ACC112 (cell line): ENCODE results near the gene CSE1L.
"Not testable (repeated sequence)": the region's sequence is repeated elsewhere in the genome, so short reads cannot be mapped to it uniquely, and the experiment has no call there.

ENCODE experiments used
- H2AFZ ChIP-seq: fragments of 200-600 bp; sonication (generic); one replicate; pipeline ENCODE4 v1.6.0; 2017; ENCODE audit warnings: antibody characterized with exemption, low read length; ENCODE audit not compliant: unreplicated experiment
- H3K27ac ChIP-seq: fragments of 200-600 bp; sonication (generic); 2 replicates; pipeline ENCODE4 v1.5.1; 2014; ENCODE audit warnings: low read depth, mild to moderate bottlenecking, antibody characterized with exemption, low read length, moderate library complexity
- H3K27me3 ChIP-seq: fragments of 200-600 bp; sonication (generic); 2 replicates; pipeline ENCODE4 v1.6.1; 2014; ENCODE audit warnings: mild to moderate bottlenecking, antibody characterized with exemption, low read length, moderate library complexity, mixed read lengths; ENCODE audit not compliant: insufficient read depth
- H3K36me3 ChIP-seq: fragments of 200-600 bp; sonication (generic); 2 replicates; pipeline ENCODE4 v1.6.1; 2016; ENCODE audit warnings: mild to moderate bottlenecking, antibody characterized with exemption, low read length, moderate library complexity, mixed read lengths; ENCODE audit not compliant: insufficient read depth
- H3K4me1 ChIP-seq: fragments of 200-600 bp; sonication (generic); one replicate; pipeline ENCODE4 v1.6.1; 2016; ENCODE audit warnings: low read length, mixed read lengths; ENCODE audit not compliant: insufficient read depth, unreplicated experiment, control insufficient read depth
- H3K4me3 ChIP-seq: fragments of 200-600 bp; sonication (generic); 2 replicates; pipeline ENCODE4 v1.5.1; 2014; ENCODE audit warnings: mild to moderate bottlenecking, low read depth, low read length
- H3K79me2 ChIP-seq: fragments of 200-600 bp; sonication (generic); one replicate; pipeline ENCODE4 v1.6.0; 2016; ENCODE audit warnings: low read length; ENCODE audit not compliant: control insufficient read depth, unreplicated experiment, insufficient read depth

The CSE1L gene

GRCh38 chr20:49122920-49123319 lies 76.8 kb downstream of the CSE1L start:
- Histone ChIP-seq H3K4me3 (no peak overlapping the region), H3K27ac (no peak overlapping the region), H3K79me2 (no peaks in the 10 kb centered on the region), H3K4me1 (no peaks in the 10 kb centered on the region), H2AFZ (no peak overlapping the region), H3K27me3 (no peaks in the 10 kb centered on the region), H3K36me3 (peaks cover 15% of the 10 kb centered on the region)

DNA sequence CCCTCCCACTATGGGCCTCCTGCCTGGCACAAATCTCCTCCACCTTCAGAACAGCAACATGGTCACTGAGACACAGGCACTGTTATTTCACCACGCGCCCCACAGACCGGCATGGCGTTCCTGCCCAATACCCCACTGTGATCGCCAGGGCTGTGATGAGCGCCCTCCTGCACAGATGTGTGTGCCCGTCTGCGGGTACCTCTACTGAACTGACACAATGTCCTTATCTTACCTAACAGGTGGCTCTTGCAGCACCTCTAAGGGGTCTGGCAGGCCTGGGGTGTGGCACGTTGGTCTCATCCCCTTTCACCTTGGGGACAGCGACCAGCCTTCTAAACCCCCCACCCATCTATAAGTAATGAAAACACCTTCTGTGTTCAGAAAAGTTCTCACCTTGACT lies 77.9 kb downstream of the CSE1L start:
- H2AFZ ChIP-seq: no peak overlapping the region
- H3K4me3 ChIP-seq: no peak overlapping the region
- H3K36me3 ChIP-seq: peaks cover 9% of the 10 kb centered on the region
- H3K79me2 ChIP-seq: no peaks in the 10 kb centered on the region
- H3K27ac ChIP-seq: no peak overlapping the region
- no peaks in the 10 kb centered on the region for H3K4me1 ChIP-seq
- no peaks in the 10 kb centered on the region for H3K27me3 ChIP-seq

- Histone ChIP-seq H3K36me3 (peaks cover 11% of the 10 kb centered on the region; the same call in 1 of the 2 replicates), H3K27me3 (no peaks in the 10 kb centered on the region), H3K4me1 (no peaks in the 10 kb centered on the region), H3K79me2 (no peaks in the 10 kb centered on the region), H3K4me3 (no peak overlapping the region), H2AFZ (no peak overlapping the region), H3K27ac (no peak overlapping the region)
Measured at GRCh38 chr20:49132995-49133478, 86.9 kb downstream of the CSE1L start.

- Histone ChIP-seq H2AFZ (no peak overlapping the region), H3K79me2 (no peaks in the 10 kb centered on the region), H3K4me1 (no peaks in the 10 kb centered on the region), H3K27me3 (no peaks in the 10 kb centered on the region), H3K4me3 (no peak overlapping the region), H3K27ac (no peak overlapping the region), H3K36me3 (peaks cover 11% of the 10 kb centered on the region; the same call in 1 of the 2 replicates)
Measured at GRCh38 chr20:49133571-49133970, 87.5 kb downstream of the CSE1L start.

DNA sequence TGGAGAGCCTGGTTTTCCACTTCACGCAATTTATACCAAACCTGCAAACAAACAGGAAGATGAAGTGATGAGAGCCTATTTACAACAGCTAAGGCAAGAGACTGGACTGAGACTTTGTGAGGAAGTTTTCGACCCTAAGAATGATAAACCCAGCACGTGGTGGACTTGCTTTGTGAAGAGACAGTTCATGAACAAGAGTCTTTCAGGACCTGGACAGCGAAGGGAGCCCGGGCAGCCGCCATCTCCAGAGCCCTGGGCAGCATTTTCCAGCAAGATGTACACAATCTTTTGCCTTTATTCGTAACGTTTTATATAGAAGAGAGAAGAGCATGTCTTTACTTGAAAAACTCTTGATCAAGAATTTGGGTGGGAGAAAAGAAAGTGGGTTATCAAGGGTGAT lies 88.7 kb downstream of the CSE1L start:
- peaks cover 11% of the 10 kb centered on the region for H3K36me3 ChIP-seq
- not testable (repeated sequence) for H3K4me1 ChIP-seq, H3K27ac ChIP-seq, H3K27me3 ChIP-seq, H3K4me3 ChIP-seq, H3K79me2 ChIP-seq, H2AFZ ChIP-seq

GRCh38 chr20:49136817-49137571 lies 90.9 kb downstream of the CSE1L start:
- H3K79me2 ChIP-seq: no peaks in the 10 kb centered on the region
- H3K36me3 ChIP-seq: peaks cover 5% of the 10 kb centered on the region
- no peaks in the 10 kb centered on the region for H3K27me3 ChIP-seq
- H3K27ac ChIP-seq: no peak overlapping the region
- H3K4me3 ChIP-seq: no peak overlapping the region
- H3K4me1 ChIP-seq: no peaks in the 10 kb centered on the region
- no peak overlapping the region for H2AFZ ChIP-seq

DNA sequence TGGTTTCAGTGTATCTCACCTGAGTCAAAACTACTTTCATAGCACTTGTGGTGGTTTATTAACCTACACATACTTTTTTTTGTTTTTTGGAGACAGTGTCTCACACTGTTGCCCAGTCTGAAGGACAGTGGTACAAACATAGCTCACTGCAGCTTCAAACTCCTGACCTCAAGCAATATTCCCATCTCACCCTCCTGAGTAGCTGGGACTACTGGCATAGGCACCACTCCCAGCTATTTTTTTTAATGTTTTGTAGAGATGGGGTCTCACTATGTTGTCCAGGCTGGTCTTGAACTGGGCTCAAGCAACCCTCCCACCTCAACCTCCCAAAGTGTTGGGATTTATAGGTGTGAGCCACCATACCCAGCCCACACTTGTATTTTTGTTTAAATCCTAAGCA lies 92.3 kb downstream of the CSE1L start:
- H2AFZ ChIP-seq: no peak overlapping the region
- no peak overlapping the region for H3K4me3 ChIP-seq
- H3K79me2 ChIP-seq: peaks cover 3% of the 10 kb centered on the region
- H3K27ac ChIP-seq: no peak overlapping the region
- H3K27me3 ChIP-seq: no peaks in the 10 kb centered on the region
- no peaks in the 10 kb centered on the region for H3K4me1 ChIP-seq
- H3K36me3 ChIP-seq: no peaks in the 10 kb centered on the region; the same call in 1 of the 2 replicates

DNA sequence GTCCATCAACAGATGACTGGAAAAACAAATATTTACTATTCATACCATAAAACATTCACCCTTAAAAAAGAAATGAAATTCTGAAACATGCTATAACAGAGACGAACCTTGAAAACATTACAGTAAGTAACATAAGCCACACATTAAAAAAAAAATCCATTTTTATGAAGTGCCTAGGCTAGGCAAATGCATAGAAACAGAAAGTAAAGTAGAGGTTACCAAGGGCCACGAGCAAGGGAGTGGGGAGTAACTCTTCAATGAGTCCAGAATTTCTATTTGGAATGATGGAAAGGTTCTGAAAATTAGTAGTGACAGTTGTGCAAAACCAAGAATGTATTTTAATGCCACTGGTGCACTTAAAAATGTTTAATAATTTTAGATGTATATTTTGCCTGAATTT lies 94.3 kb downstream of the CSE1L start:
- H3K79me2 ChIP-seq: peaks cover 3% of the 10 kb centered on the region
- no peak overlapping the region for H3K27ac ChIP-seq
- no peaks in the 10 kb centered on the region for H3K27me3 ChIP-seq
- H2AFZ ChIP-seq: no peak overlapping the region
- no peaks in the 10 kb centered on the region; the same call in 1 of the 2 replicates for H3K36me3 ChIP-seq
- H3K4me1 ChIP-seq: no peaks in the 10 kb centered on the region
- H3K4me3 ChIP-seq: no peak overlapping the region

GRCh38 chr20:49140834-49141233 lies 94.7 kb downstream of the CSE1L start:
- Histone ChIP-seq H3K79me2 (peaks cover 3% of the 10 kb centered on the region), H2AFZ (no peak overlapping the region), H3K27ac (no peak overlapping the region), H3K4me3 (no peak overlapping the region), H3K36me3 (no peaks in the 10 kb centered on the region; the same call in 1 of the 2 replicates), H3K27me3 (no peaks in the 10 kb centered on the region), H3K4me1 (no peaks in the 10 kb centered on the region)
